H1 (cell line): ENCODE measurements around the gene COL4A2. TPM values are rescaled to one million over a fixed set of nuclear protein-coding genes. Genes with fewer than 3 reads are reported as not detected.
A peak's percentile ranks its signal among the peaks of the same experiment; 100 is the strongest.

Experiments used
- CBX8 ChIP-seq: fragments of 300-800, 300-1000 bp; sonication (generic); IDR thresholded peaks from 2 replicates; pipeline ENCODE4 v1.7.1; 2016; ENCODE audit warnings: low read depth, low read length, borderline replicate concordance
- CREB1 ChIP-seq: IDR thresholded peaks from 2 replicates; pipeline ENCODE4 v1.6.1; 2012; ENCODE audit warnings: inconsistent platforms
- EP300 ChIP-seq, 2 experiments: IDR thresholded peaks; 1 replicate in 1 of 2; 2 replicates in 1 of 2; pipeline ENCODE4 v1.6.1; 2011 to 2012; ENCODE audit warnings: low read depth in 2 of 2, low read length in 2 of 2, mild to moderate bottlenecking in 2 of 2, borderline replicate concordance in 1 of 2, inconsistent platforms in 1 of 2, moderate library complexity in 1 of 2
- FOSL1 ChIP-seq: IDR thresholded peaks from 2 replicates; pipeline ENCODE4 v1.6.1; 2011; ENCODE audit warnings: mild to moderate bottlenecking, low read depth, low read length, moderate library complexity; ENCODE audit not compliant: insufficient read depth
- HDAC2 ChIP-seq, 2 experiments: fragments of 300-600 bp in 1 of 2; sonication (generic) in 1 of 2; IDR thresholded peaks; 2 replicates each; pipeline ENCODE4 v1.6.1; 2011 to 2012; ENCODE audit warnings: low read depth in 2 of 2, low read length in 2 of 2, mild to moderate bottlenecking in 2 of 2, moderate library complexity in 2 of 2, borderline replicate concordance in 1 of 2, inconsistent platforms in 1 of 2
- HDAC6 ChIP-seq: IDR thresholded peaks from one replicate; pipeline ENCODE4 v1.7.1; 2012; ENCODE audit warnings: low read depth, mild to moderate bottlenecking, inconsistent platforms, low read length, moderate library complexity
- JUN ChIP-seq: IDR thresholded peaks from 2 replicates; pipeline ENCODE4 v1.6.1; 2011; ENCODE audit warnings: low read depth, mild to moderate bottlenecking, improper control_type of control experiment, low read length
- KDM4A ChIP-seq: IDR thresholded peaks from one replicate; pipeline ENCODE4 v1.7.1; 2012; ENCODE audit warnings: low read depth, mild to moderate bottlenecking, moderate library complexity, low read length, inconsistent platforms; ENCODE audit not compliant: severe bottlenecking
- KDM5A ChIP-seq: fragments of 200-600 bp; IDR thresholded peaks from 2 replicates; pipeline ENCODE4 v1.7.1; 2012; ENCODE audit warnings: mild to moderate bottlenecking, low read length, inconsistent platforms, mixed read lengths
- MAX ChIP-seq: IDR thresholded peaks from 2 replicates; pipeline ENCODE4 v1.6.1; 2012; ENCODE audit warnings: inconsistent platforms
- NANOG ChIP-seq: IDR thresholded peaks from 2 replicates; pipeline ENCODE4 v1.6.1; 2011; ENCODE audit warnings: low read length, low read depth, mild to moderate bottlenecking, inconsistent platforms; ENCODE audit not compliant: insufficient read depth, poor library complexity, severe bottlenecking
- POLR2A ChIP-seq, 2 experiments: IDR thresholded peaks; 1 replicate in 1 of 2; 2 replicates in 1 of 2; pipeline ENCODE4 v1.6.1; 2011; ENCODE audit warnings: low read depth in 2 of 2, low read length in 2 of 2, mild to moderate bottlenecking in 2 of 2; ENCODE audit errors: control extremely low read depth in 1 of 2
- POLR2AphosphoS5 ChIP-seq: IDR thresholded peaks from 2 replicates; pipeline ENCODE4 v1.6.1; 2011; ENCODE audit warnings: low read depth, low read length
- RAD21 ChIP-seq, 2 experiments: IDR thresholded peaks in 1 of 2; conservative IDR thresholded peaks in 1 of 2; 2 replicates each; pipeline ENCODE4 v1.6.1; 2011; ENCODE audit warnings: low read depth in 2 of 2, low read length in 2 of 2, improper control_type of control experiment in 1 of 2, inconsistent platforms in 1 of 2, mild to moderate bottlenecking in 1 of 2, moderate library complexity in 1 of 2
- RBBP5 ChIP-seq: IDR thresholded peaks from 2 replicates; pipeline ENCODE4 v1.7.1; 2012; ENCODE audit warnings: low read depth, mild to moderate bottlenecking, inconsistent platforms, low read length, moderate library complexity, borderline replicate concordance
- SIRT6 ChIP-seq: IDR thresholded peaks from one replicate; pipeline ENCODE4 v1.7.1; 2012; ENCODE audit warnings: low read length, inconsistent platforms
- SP2 ChIP-seq: IDR thresholded peaks from 2 replicates; pipeline ENCODE4 v1.6.1; 2012; ENCODE audit warnings: mild to moderate bottlenecking, low read length, inconsistent platforms
- SP4 ChIP-seq: IDR thresholded peaks from 2 replicates; pipeline ENCODE4 v1.6.1; 2012; ENCODE audit warnings: low read length, inconsistent platforms
- SRF ChIP-seq: IDR thresholded peaks from 2 replicates; pipeline ENCODE4 v1.6.1; 2011; ENCODE audit warnings: mild to moderate bottlenecking, low read depth, low read length, moderate library complexity
- TAF7 ChIP-seq: optimal IDR thresholded peaks from 2 replicates; pipeline ENCODE3; 2011; ENCODE audit warnings: low read depth, mild to moderate bottlenecking, inconsistent platforms, low read length, moderate library complexity, borderline replicate concordance
- TBP ChIP-seq: IDR thresholded peaks from 2 replicates; pipeline ENCODE4 v1.6.1; 2011; ENCODE audit warnings: low read depth, low read length, improper control_type of control experiment
- TCF12 ChIP-seq: IDR thresholded peaks from 2 replicates; pipeline ENCODE4 v1.6.1; 2011; ENCODE audit warnings: low read depth, mild to moderate bottlenecking, low read length
- polyA plus RNA-seq, 7 experiments: library from polyadenylated mRNA; depleted of rRNA in 3 of 7; stranded (reverse) in 5 of 7; unstranded in 2 of 7; fragments of >200 nt in 5 of 7; fragments of 200-250 nt in 2 of 7; gene quantifications; 1 replicate in 5 of 7; 2 replicates in 1 of 7; 4 replicates in 1 of 7; pipeline versions ENCODE4 v1.2.1 to v1.2.3, GENCODE V29; 2011 to 2013; ENCODE audit warnings: missing spikeins in 2 of 7, mixed read lengths in 2 of 7
- total RNA-seq: library from RNA; stranded (reverse); fragmentation: NEBNext Ultra II Directional; extraction: Animal tissue kit (Norgen Biotek cat#: 25700); gene quantifications from 2 replicates; pipeline ENCODE4 v1.2.1, GENCODE V29; 2021
- TF ChIP-seq, protein P1 (sequence below), 3 experiments: IDR thresholded peaks; 1 replicate in 2 of 3; 2 replicates in 1 of 3; pipeline versions ENCODE4 v1.5.1 to v1.6.1; 2011; ENCODE audit warnings: low read length in 3 of 3, mild to moderate bottlenecking in 3 of 3, inconsistent platforms in 2 of 3, low read depth in 1 of 3, moderate library complexity in 1 of 3; ENCODE audit not compliant: insufficient read depth in 1 of 3; ENCODE audit errors: control extremely low read depth in 1 of 3

Gene COL4A2
- total and polyA plus RNA-seq, 2 of the 8 experiments (the other 6 are each of a cell fraction or from before 2014, with no cell fraction given): 80.4 to 87.3 TPM

DNA sequence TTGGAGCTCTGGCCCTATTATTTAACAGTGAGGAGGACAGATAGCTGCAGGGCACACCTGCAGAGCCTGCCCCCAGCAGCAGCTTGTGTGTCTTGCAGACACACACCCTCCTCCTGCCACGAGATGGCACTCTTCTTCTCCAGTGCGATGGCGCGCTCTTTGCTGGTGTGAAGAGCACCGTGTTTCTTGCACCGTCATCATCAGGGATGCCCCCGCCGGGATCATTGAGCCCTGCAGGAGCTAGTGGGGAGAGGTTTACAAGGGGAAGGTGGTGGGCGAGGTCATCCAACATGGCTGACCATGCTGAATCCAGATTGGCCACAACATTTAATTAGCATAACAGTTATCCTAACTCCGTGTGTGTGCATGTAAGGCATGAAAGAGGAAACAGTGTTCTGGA is 148.9 kb downstream of the COL4A2 start (continued):
- no peak for TF ChIP-seq NANOG
- no peak for TF ChIP-seq RBBP5
- TF ChIP-seq SRF: no peak
- peak; percentile 87 to 93 for TF ChIP-seq RAD21 (IDR thresholded peaks at IDR 0.05 in 1 of 2, conservative IDR thresholded peaks at IDR 0.05 in 1 of 2; ENCODE audit: low read depth in 2 of 2, low read length in 2 of 2)
- 0 out of 2 replicates have a peak, but pooled peaks have one; percentile 52 for TF ChIP-seq TCF12
- peak in 1 of 2 experiments; percentile 77; a peak in 1 of 3 replicates for TF ChIP-seq EP300 (IDR thresholded peaks at IDR 0.05; ENCODE audit: borderline replicate concordance in 1 of 2, low read depth in 2 of 2, low read length in 2 of 2)
- TF ChIP-seq SP4: no peak
- no peak for TF ChIP-seq FOSL1
- no peak for TF ChIP-seq HDAC6
- no peak for TF ChIP-seq KDM5A
- TF ChIP-seq SIRT6: no peak
- no peak for TF ChIP-seq CBX8
- no peak for TF ChIP-seq TAF7
- TF ChIP-seq HDAC2 (IDR thresholded peaks at IDR 0.05; ENCODE audit: borderline replicate concordance in 1 of 2, low read depth in 2 of 2, low read length in 2 of 2): peak in 1 of 2 experiments; percentile 57; a peak in 1 of 4 replicates
- TF ChIP-seq CREB1: peak; percentile 83
- TF ChIP-seq JUN: no peak
- TF ChIP-seq TBP: no peak
- no peak for TF ChIP-seq POLR2AphosphoS5
- TF ChIP-seq POLR2A (IDR thresholded peaks at IDR 0.05; ENCODE audit: control extremely low read depth in 1 of 2, low read depth in 2 of 2, low read length in 2 of 2): no peak
- no peak for TF ChIP-seq SP2
- TF ChIP-seq KDM4A: no peak
- TF ChIP-seq, protein P1, sequence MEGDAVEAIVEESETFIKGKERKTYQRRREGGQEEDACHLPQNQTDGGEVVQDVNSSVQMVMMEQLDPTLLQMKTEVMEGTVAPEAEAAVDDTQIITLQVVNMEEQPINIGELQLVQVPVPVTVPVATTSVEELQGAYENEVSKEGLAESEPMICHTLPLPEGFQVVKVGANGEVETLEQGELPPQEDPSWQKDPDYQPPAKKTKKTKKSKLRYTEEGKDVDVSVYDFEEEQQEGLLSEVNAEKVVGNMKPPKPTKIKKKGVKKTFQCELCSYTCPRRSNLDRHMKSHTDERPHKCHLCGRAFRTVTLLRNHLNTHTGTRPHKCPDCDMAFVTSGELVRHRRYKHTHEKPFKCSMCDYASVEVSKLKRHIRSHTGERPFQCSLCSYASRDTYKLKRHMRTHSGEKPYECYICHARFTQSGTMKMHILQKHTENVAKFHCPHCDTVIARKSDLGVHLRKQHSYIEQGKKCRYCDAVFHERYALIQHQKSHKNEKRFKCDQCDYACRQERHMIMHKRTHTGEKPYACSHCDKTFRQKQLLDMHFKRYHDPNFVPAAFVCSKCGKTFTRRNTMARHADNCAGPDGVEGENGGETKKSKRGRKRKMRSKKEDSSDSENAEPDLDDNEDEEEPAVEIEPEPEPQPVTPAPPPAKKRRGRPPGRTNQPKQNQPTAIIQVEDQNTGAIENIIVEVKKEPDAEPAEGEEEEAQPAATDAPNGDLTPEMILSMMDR (IDR thresholded peaks at IDR 0.05; ENCODE audit: control extremely low read depth in 1 of 3, insufficient read depth in 1 of 3, low read depth in 1 of 3, low read length in 3 of 3): peak; percentile 97 to 99 (median 97)
- TF ChIP-seq MAX: peak; percentile 84
